ENCODE data around the gene ELF4.

- no peak for TF ChIP-seq CREB1 (IDR thresholded peaks at IDR 0.05; ENCODE audit: low read depth)
- TF ChIP-seq CTCF (IDR thresholded peaks at IDR 0.05 in 2 of 3, conservative IDR thresholded peaks at IDR 0.05 in 1 of 3; ENCODE audit: control insufficient read depth in 2 of 3, extremely low read depth in 1 of 3, insufficient read depth in 1 of 3, low read depth in 3 of 3, low read length in 3 of 3) = no peak
- no peak for TF ChIP-seq RAD21 (IDR thresholded peaks at IDR 0.05; ENCODE audit: insufficient read depth, low read depth, low read length)
- TF ChIP-seq, protein P1, sequence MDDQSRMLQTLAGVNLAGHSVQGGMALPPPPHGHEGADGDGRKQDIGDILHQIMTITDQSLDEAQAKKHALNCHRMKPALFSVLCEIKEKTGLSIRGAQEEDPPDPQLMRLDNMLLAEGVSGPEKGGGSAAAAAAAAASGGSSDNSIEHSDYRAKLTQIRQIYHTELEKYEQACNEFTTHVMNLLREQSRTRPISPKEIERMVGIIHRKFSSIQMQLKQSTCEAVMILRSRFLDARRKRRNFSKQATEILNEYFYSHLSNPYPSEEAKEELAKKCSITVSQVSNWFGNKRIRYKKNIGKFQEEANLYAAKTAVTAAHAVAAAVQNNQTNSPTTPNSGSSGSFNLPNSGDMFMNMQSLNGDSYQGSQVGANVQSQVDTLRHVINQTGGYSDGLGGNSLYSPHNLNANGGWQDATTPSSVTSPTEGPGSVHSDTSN (IDR thresholded peaks at IDR 0.05; ENCODE audit: insufficient replicate concordance, low read depth, low read length) = no peak
- no peak for TF ChIP-seq EP300 (IDR thresholded peaks at IDR 0.05; ENCODE audit: borderline replicate concordance in 1 of 2, control insufficient read depth in 1 of 2, low read depth in 2 of 2, low read length in 2 of 2)
- no peak for TF ChIP-seq POLR2A (IDR thresholded peaks at IDR 0.05; ENCODE audit: low read depth, low read length)
- TF ChIP-seq POU2F2 (IDR thresholded peaks at IDR 0.05; ENCODE audit: borderline replicate concordance, low read depth, low read length) = no peak
These were observed 34.8 kb upstream of the ELF4 start for GRCh38 chrX:130145123-130145522.

Data from GM12878 (cell line).